OCI-LY7 (cell line): ENCODE data around the gene ITM2B.

Source experiments
- CTCF ChIP-seq: fragments of 200-600 bp; sonication (generic); conservative IDR thresholded peaks from 2 replicates; pipeline ENCODE4 v1.5.1; 2014; ENCODE audit warnings: mild to moderate bottlenecking, antibody characterized with exemption, low read length, moderate library complexity, mixed read lengths
- EZH2phosphoT487 ChIP-seq: fragments of 200-600 bp; sonication (generic); IDR thresholded peaks from 2 replicates; pipeline ENCODE4 v1.6.1; 2018; ENCODE audit warnings: low read depth, borderline replicate concordance, mild to moderate bottlenecking, mixed run types, antibody characterized with exemption, low read length, moderate library complexity, mixed read lengths

DNA sequence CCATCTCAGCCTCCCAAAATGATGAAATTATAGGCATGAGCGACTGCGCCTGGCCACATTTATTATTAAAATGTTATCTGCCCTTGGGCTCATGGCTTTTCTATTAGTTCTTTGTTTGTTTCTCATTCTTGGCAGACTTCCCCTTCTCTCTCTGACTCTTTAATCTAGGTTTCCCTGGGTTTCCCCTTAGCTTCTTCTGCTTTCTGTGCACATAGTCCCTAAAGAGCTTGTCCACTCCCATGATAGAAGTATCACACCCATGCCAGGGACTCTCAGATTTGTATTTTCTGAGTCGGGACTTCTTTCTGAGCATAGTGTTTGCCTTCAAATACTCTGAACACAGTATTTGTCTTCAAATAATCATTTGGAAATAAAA, 38.6 kb upstream of the ITM2B start:
- TF ChIP-seq CTCF (no peak), EZH2phosphoT487 (no peak)
